Glomerular endothelial cell (primary cell): ENCODE measurements around the gene ASB17. TPM values are rescaled to one million over a fixed set of nuclear protein-coding genes. Genes with fewer than 3 reads are reported as not detected.

Experiments used
- total RNA-seq: library from RNA; depleted of rRNA; stranded (reverse); fragments of >200 nt; gene quantifications from 2 replicates; pipeline ENCODE4 v1.2.3, GENCODE V29; 2015

Gene ASB17
- total RNA-seq, 1 donor from 2014 or later: not detected

Other genes with a start within 250 kb of the ASB17 start
- gene ACADM, start 207.7 kb downstream of the ASB17 start, total RNA-seq: 13.4 and 26.7 TPM in 2 replicates
- gene RABGGTB, start 146.1 kb downstream of the ASB17 start, total RNA-seq: 40.0 and 48.6 TPM in 2 replicates
- not detected in 2 replicates for gene MSH4, start 135.5 kb downstream of the ASB17 start, total RNA-seq
- 12.4 and 16.6 TPM in 2 replicates for gene ST6GALNAC3, start 142.3 kb upstream of the ASB17 start, total RNA-seq